IMR-90 (cell line): ENCODE results near the gene DGKG. TPM values are rescaled to one million over a fixed set of nuclear protein-coding genes. Genes with fewer than 3 reads are reported as not detected.

Source experiments
- ATAC-seq: fragments of 200-7000 bp; cut with Tn5 transposase; 2 replicates; pipeline ENCODE4 v1.9.1; 2020; ENCODE audit warnings: low read depth, mild to moderate bottlenecking, moderate library complexity
- BruUV-seq: library from RNA; stranded (reverse); fragments of 400-500 nt; replicated peaks from 2 replicates; lab custom pipeline; 2021; lab: Mats Ljungman, UMichigan
- CTCF ChIA-PET: fragments of 300-600 bp; formaldehyde crosslinking; extraction: SDS; loops from one replicate; lab custom pipeline; 2021; ENCODE audit warnings: antibody characterized with exemption; lab: Yijun Ruan, JAX
- POLR2A ChIA-PET: fragments of 300-600 bp; sonication (Branson Sonifier 250); formaldehyde crosslinking; loops from one replicate; lab custom pipeline; 2022; ENCODE audit warnings: antibody characterized with exemption; ENCODE audit not compliant: unreplicated experiment; lab: Charles Lee
- DNase-seq: peaks from one replicate; pipeline ENCODE4 v3.0.0; 2013
- H2AFZ ChIP-seq: replicated peaks from 2 replicates; pipeline ENCODE3; 2013; ENCODE audit warnings: low read length, mild to moderate bottlenecking; ENCODE audit not compliant: poor library complexity
- H2AK5ac ChIP-seq: 2 replicates; pipeline ENCODE4 v1.6.1; 2013; ENCODE audit warnings: low read depth, low read length, inconsistent platforms
- H2AK9ac ChIP-seq: replicated peaks from 2 replicates; pipeline ENCODE3; 2013; ENCODE audit warnings: mild to moderate bottlenecking, low read depth, low read length, moderate library complexity; ENCODE audit not compliant: poor library complexity
- H2BK120ac ChIP-seq: 2 replicates; pipeline ENCODE4 v1.6.1; 2013; ENCODE audit warnings: low read depth, low read length, inconsistent platforms
- H2BK15ac ChIP-seq: 3 replicates; pipeline ENCODE4 v1.6.1; 2013; ENCODE audit warnings: low read depth, low read length, inconsistent platforms
- H2BK20ac ChIP-seq: 2 replicates; pipeline ENCODE4 v1.6.1; 2013; ENCODE audit warnings: low read depth, mild to moderate bottlenecking, inconsistent platforms, low read length, moderate library complexity
- H2BK5ac ChIP-seq: 2 replicates; pipeline ENCODE4 v1.6.1; 2013; ENCODE audit warnings: mild to moderate bottlenecking, low read depth, low read length, inconsistent platforms; ENCODE audit not compliant: poor library complexity, severe bottlenecking
- H3K14ac ChIP-seq: replicated peaks from 2 replicates; pipeline ENCODE4 v1.6.1; 2013; ENCODE audit warnings: low read depth, low read length, inconsistent platforms
- H3K18ac ChIP-seq: 2 replicates; pipeline ENCODE4 v1.6.1; 2013; ENCODE audit warnings: low read depth, low read length, control low read depth
- H3K23ac ChIP-seq: 2 replicates; pipeline ENCODE4 v1.6.1; 2013; ENCODE audit warnings: low read depth, low read length, inconsistent platforms
- H3K27ac ChIP-seq: 2 replicates; pipeline ENCODE4 v1.5.1; 2013; ENCODE audit warnings: mild to moderate bottlenecking, control low read depth, low read length; ENCODE audit not compliant: insufficient read depth
- H3K27me3 ChIP-seq: 2 replicates; pipeline ENCODE4 v1.6.1; 2013; ENCODE audit warnings: low read length; ENCODE audit not compliant: control insufficient read depth, insufficient read depth
- H3K36me3 ChIP-seq: 2 replicates; pipeline ENCODE4 v1.6.1; 2013; ENCODE audit warnings: low read length, mixed read lengths; ENCODE audit not compliant: control insufficient read depth, insufficient read depth
- H3K4ac ChIP-seq: 2 replicates; pipeline ENCODE4 v1.6.1; 2013; ENCODE audit warnings: low read depth, low read length, inconsistent platforms
- H3K4me1 ChIP-seq: 2 replicates; pipeline ENCODE4 v1.6.1; 2013; ENCODE audit warnings: low read length, mixed read lengths; ENCODE audit not compliant: control insufficient read depth, insufficient read depth
- H3K4me2 ChIP-seq: 2 replicates; pipeline ENCODE4 v1.6.1; 2013; ENCODE audit warnings: low read depth, mild to moderate bottlenecking, control low read depth, low read length, moderate library complexity
- H3K4me3 ChIP-seq: 2 replicates; pipeline ENCODE4 v1.5.1; 2013; ENCODE audit warnings: low read depth, mild to moderate bottlenecking, control low read depth, low read length, moderate library complexity; ENCODE audit not compliant: insufficient read depth
- H3K56ac ChIP-seq: 2 replicates; pipeline ENCODE4 v1.6.1; 2013; ENCODE audit warnings: low read length, inconsistent platforms; ENCODE audit not compliant: insufficient read depth; ENCODE audit errors: extremely low read depth
- H3K79me1 ChIP-seq, 2 experiments: 2 replicates each; pipeline ENCODE4 v1.6.1; 2013; ENCODE audit warnings: low read length in 2 of 2, inconsistent platforms in 1 of 2, low read depth in 1 of 2
- H3K9ac ChIP-seq: 2 replicates; pipeline ENCODE4 v1.6.1; 2013; ENCODE audit warnings: low read depth, low read length, control low read depth
- H3K9me1 ChIP-seq: 2 replicates; pipeline ENCODE4 v1.6.1; 2013; ENCODE audit warnings: low read length, inconsistent platforms; ENCODE audit not compliant: insufficient read depth
- H3K9me3 ChIP-seq: 2 replicates; pipeline ENCODE4 v1.6.1; 2013; ENCODE audit warnings: low read length; ENCODE audit not compliant: control insufficient read depth, insufficient read depth
- H4K20me1 ChIP-seq: 2 replicates; pipeline ENCODE4 v1.6.1; 2013; ENCODE audit warnings: low read length, inconsistent platforms; ENCODE audit not compliant: insufficient read depth
- H4K5ac ChIP-seq: 2 replicates; pipeline ENCODE4 v1.6.1; 2013; ENCODE audit warnings: mild to moderate bottlenecking, low read depth, low read length, control low read depth
- H4K8ac ChIP-seq, 2 experiments: 2 replicates each; pipeline ENCODE4 v1.6.1; 2013; ENCODE audit warnings: low read depth in 2 of 2, low read length in 2 of 2, control low read depth in 1 of 2, inconsistent platforms in 1 of 2
- H4K91ac ChIP-seq: 2 replicates; pipeline ENCODE4 v1.6.1; 2013; ENCODE audit warnings: low read depth, low read length, inconsistent platforms; ENCODE audit not compliant: insufficient read depth
- CEBPB ChIP-seq: IDR thresholded peaks from 2 replicates; pipeline ENCODE4 v1.6.1; 2012; ENCODE audit warnings: low read depth, low read length, improper control_type of control experiment
- CTCF ChIP-seq: conservative IDR thresholded peaks from 2 replicates; pipeline ENCODE4 v1.5.1; 2012; ENCODE audit warnings: mild to moderate bottlenecking, low read depth, low read length, improper control_type of control experiment
- FOS ChIP-seq: fragments of 150-350 bp; IDR thresholded peaks from 2 replicates; pipeline ENCODE4 v1.6.1; 2016; ENCODE audit warnings: low read depth, low read length
- MAFK ChIP-seq: IDR thresholded peaks from 2 replicates; pipeline ENCODE4 v1.6.1; 2012; ENCODE audit warnings: low read depth, low read length, improper control_type of control experiment
- MAZ ChIP-seq: IDR thresholded peaks from 2 replicates; pipeline ENCODE4 v1.6.1; 2012; ENCODE audit warnings: low read depth, mild to moderate bottlenecking, low read length, improper control_type of control experiment, moderate library complexity, borderline replicate concordance
- NFE2L2 ChIP-seq: fragments of 150-350 bp; IDR thresholded peaks from 2 replicates; pipeline ENCODE4 v1.6.1; 2016; ENCODE audit warnings: low read depth, mild to moderate bottlenecking, low read length
- POLR2A ChIP-seq: IDR thresholded peaks from 2 replicates; pipeline ENCODE4 v1.6.1; 2012; ENCODE audit warnings: mild to moderate bottlenecking, low read depth, low read length
- RAD21 ChIP-seq: IDR thresholded peaks from 2 replicates; pipeline ENCODE4 v1.6.1; 2012; ENCODE audit warnings: low read length, improper control_type of control experiment
- RFX5 ChIP-seq: IDR thresholded peaks from 2 replicates; pipeline ENCODE4 v1.8.0; 2012; ENCODE audit warnings: low read depth, mild to moderate bottlenecking, low read length, moderate library complexity
- USF2 ChIP-seq: fragments of 150-350 bp; IDR thresholded peaks from 2 replicates; pipeline ENCODE4 v1.6.1; 2017; ENCODE audit warnings: mild to moderate bottlenecking, antibody characterized with exemption, low read length, low read depth
- WGBS, 2 experiments: methylation state at CpG; one replicate each; pipeline versions ENCODE4 v1.1.5 to v1.1.7; 2013; ENCODE audit warnings: missing lambda C conversion rate in 2 of 2; ENCODE audit not compliant: insufficient read length in 1 of 2; ENCODE audit errors: extremely low coverage in 2 of 2; 5-methylcytosine and 5-hydroxymethylcytosine counted together
- dilution Hi-C: fragments of 300-500 bp; cut with HindIII; formaldehyde crosslinking; loops from one replicate; pipeline ENCODE4 v1.14.3; 2018; ENCODE audit warnings: low sequenced_read_pairs; ENCODE audit not compliant: unreplicated experiment
- in situ Hi-C: fragments of 300-500 bp; cut with MboI; formaldehyde crosslinking; loops from 3 replicates; pipeline ENCODE4 v1.14.3; 2019; ENCODE audit warnings: low sequenced_read_pairs, inconsistent platforms, mixed read lengths
- intact Hi-C: fragments of 100-400 bp; cut with micrococcal nuclease; formaldehyde crosslinking; loops from 2 replicates; pipeline ENCODE4 v1.10.0; 2022
- polyA plus RNA-seq, 3 experiments: library from polyadenylated mRNA; depleted of rRNA; stranded (reverse); fragments of >200 nt; gene quantifications; 2 replicates each; pipeline ENCODE4 v1.2.3, GENCODE V29; 2012; ENCODE audit warnings: low replicate concordance in 1 of 3
- total RNA-seq: library from RNA; depleted of rRNA; stranded (reverse); fragments of >200 nt; gene quantifications from 2 replicates; pipeline ENCODE4 v1.2.3, GENCODE V29; 2012

The DGKG gene
- total and polyA plus RNA-seq, 2 of the 4 experiments (the other 2 are of a cell fraction), result 1.2 to 4.1 TPM

- Histone ChIP-seq H3K14ac (no peak overlapping the region), H3K23ac (no peak overlapping the region), H4K8ac (no peak overlapping the region), H3K4me2 (no peak overlapping the region), H3K9ac (no peak overlapping the region), H3K4me3 (no peak overlapping the region), H3K9me1 (peaks cover 5% of the 10 kb centered on the region; the same call in 1 of the 2 replicates), H4K91ac (no peak overlapping the region), H2AK5ac (no peak overlapping the region), H3K36me3 (no peaks in the 10 kb centered on the region), H3K27me3 (peaks cover 16% of the 10 kb centered on the region), H2AFZ (no peak overlapping the region), H2BK20ac (no peak overlapping the region), H3K9me3 (no peaks in the 10 kb centered on the region), H2AK9ac (peak overlapping the region; percentile 72), H2BK15ac (no peak overlapping the region), H3K18ac (no peak overlapping the region), H3K56ac (no peak overlapping the region), H2BK5ac (no peak overlapping the region), H3K79me1 (no peaks in the 10 kb centered on the region), H4K5ac (no peak overlapping the region), H4K20me1 (peaks cover 4% of the 10 kb centered on the region; the same call in 1 of the 2 replicates), H2BK120ac (no peak overlapping the region), H3K27ac (no peak overlapping the region), H3K4me1 (peaks cover 6% of the 10 kb centered on the region), H3K4ac (no peak overlapping the region)
- in situ Hi-C loops (no loop called here), dilution Hi-C loops (no loop called here), intact Hi-C loops (no loop called here)
- WGBS, 2 experiments, result no CpG with 5 or more reads among the region's 2 CpGs
- ChIA-PET CTCF (no interaction called here), POLR2A (no interaction called here)
- DNase-seq, result no peak
- no peak for TF ChIP-seq POLR2A
- no peak for TF ChIP-seq USF2
- TF ChIP-seq CEBPB, result no peak
- no peak for TF ChIP-seq NFE2L2
- no peak for TF ChIP-seq MAFK
- TF ChIP-seq RFX5, result no peak
- TF ChIP-seq CTCF, result no peak
- TF ChIP-seq MAZ, result no peak
- TF ChIP-seq FOS, result no peak
- no peak for TF ChIP-seq RAD21
- no peak for ATAC-seq
- BruUV-seq, result no TSS peak
Measured at GRCh38 chr3:186290796-186291195, 71.2 kb downstream of the DGKG start.
